Stimulated activated CD8-positive, alpha-beta memory T cell treated with anti-CD3 and anti-CD28 coated beads, Interleukin-7, amount 100 ng/mL, for 48 hours (primary cell): ENCODE results near the gene LRRIQ1.

ENCODE experiments used
- DNase-seq, 2 donors: peaks; one replicate each; pipeline ENCODE4 v3.0.0-alpha.2; 2020; ENCODE audit warnings: low read depth in 1 of 2; ENCODE audit errors: extremely low read depth in 1 of 2

LRRIQ1 gene

GRCh38 chr12:85057370-85057963, 21.3 kb downstream of the LRRIQ1 start:
- DNase-seq: no peak

GRCh38 chr12:85058339-85058738, 22.2 kb downstream of the LRRIQ1 start:
- no peak for DNase-seq

- no peak for DNase-seq
These were observed 23.4 kb downstream of the LRRIQ1 start for GRCh38 chr12:85059594-85059993.

- DNase-seq: no peak
These were observed 24.8 kb downstream of the LRRIQ1 start for GRCh38 chr12:85060916-85061315.

- DNase-seq: no peak
These were observed 29.8 kb downstream of the LRRIQ1 start for GRCh38 chr12:85065837-85066482.

GRCh38 chr12:85072826-85073225, 36.7 kb downstream of the LRRIQ1 start:
- DNase-seq: no peak

GRCh38 chr12:85076688-85077430, 40.7 kb downstream of the LRRIQ1 start:
- DNase-seq: no peak

GRCh38 chr12:85085066-85085465, 48.9 kb downstream of the LRRIQ1 start:
- no peak for DNase-seq

- no peak for DNase-seq
These were observed 53.6 kb downstream of the LRRIQ1 start for GRCh38 chr12:85089792-85090191.

GRCh38 chr12:85092814-85093370, 56.7 kb downstream of the LRRIQ1 start:
- no peak for DNase-seq

GRCh38 chr12:85095501-85095900, 59.4 kb downstream of the LRRIQ1 start:
- DNase-seq: no peak

- no peak for DNase-seq
These were observed 94.5 kb downstream of the LRRIQ1 start for GRCh38 chr12:85130646-85131045.

GRCh38 chr12:85138833-85139232, 102.7 kb downstream of the LRRIQ1 start:
- no peak for DNase-seq

GRCh38 chr12:85147331-85147730, 111.2 kb downstream of the LRRIQ1 start:
- no peak for DNase-seq

GRCh38 chr12:85152311-85152729, 116.2 kb downstream of the LRRIQ1 start:
- no peak for DNase-seq

- DNase-seq: no peak
These were observed 119.6 kb downstream of the LRRIQ1 start for GRCh38 chr12:85155791-85156190.

- DNase-seq: no peak
These were observed 120.4 kb downstream of the LRRIQ1 start for GRCh38 chr12:85156569-85156968.

GRCh38 chr12:85157035-85157603, 121.0 kb downstream of the LRRIQ1 start:
- DNase-seq: no peak

GRCh38 chr12:85163752-85164321, 127.7 kb downstream of the LRRIQ1 start:
- DNase-seq: no peak

GRCh38 chr12:85179680-85180270, 143.6 kb downstream of the LRRIQ1 start:
- DNase-seq: no peak

- no peak for DNase-seq
These were observed 146.5 kb downstream of the LRRIQ1 start for GRCh38 chr12:85182699-85183098.
